Smooth muscle cell (in vitro differentiated cells): ENCODE measurements around the gene CRY1. TPM values are rescaled to one million over a fixed set of nuclear protein-coding genes. Genes with fewer than 3 reads are reported as not detected.

Experiments used
- DNase-seq: peaks from one replicate; lab custom pipeline; 2025; ENCODE audit not compliant: unreplicated experiment; lab: John Stamatoyannopoulos, UW
- H2AFZ ChIP-seq: fragments of 200-600 bp; sonication (generic); 2 replicates; pipeline ENCODE4 v1.6.0; 2016; ENCODE audit warnings: antibody characterized with exemption, low read depth, mild to moderate bottlenecking
- H3F3A ChIP-seq: fragments of 200-600 bp; sonication (generic); 2 replicates; pipeline ENCODE4 v1.6.0; 2017; ENCODE audit warnings: antibody characterized with exemption, low read depth
- H3K27ac ChIP-seq: fragments of 200-600 bp; sonication (generic); 2 replicates; pipeline ENCODE4 v1.5.1; 2016; ENCODE audit warnings: low read depth, mild to moderate bottlenecking
- H3K27me3 ChIP-seq: fragments of 200-600 bp; sonication (generic); 2 replicates; pipeline ENCODE4 v1.6.1; 2016; ENCODE audit warnings: low read depth, mild to moderate bottlenecking
- H3K36me3 ChIP-seq: fragments of 200-600 bp; sonication (generic); 2 replicates; pipeline ENCODE4 v1.5.1; 2016; ENCODE audit warnings: low read depth
- H3K4me1 ChIP-seq: fragments of 200-600 bp; sonication (generic); 2 replicates; pipeline ENCODE4 v1.5.1; 2016; ENCODE audit warnings: low read depth
- H3K4me2 ChIP-seq: fragments of 200-600 bp; sonication (generic); 2 replicates; pipeline ENCODE4 v1.6.0; 2016; ENCODE audit warnings: mild to moderate bottlenecking
- H3K4me3 ChIP-seq: fragments of 200-600 bp; sonication (generic); 2 replicates; pipeline ENCODE4 v1.5.1; 2016; ENCODE audit warnings: mild to moderate bottlenecking
- H3K79me2 ChIP-seq: fragments of 200-600 bp; sonication (generic); 2 replicates; pipeline ENCODE4 v1.6.0; 2016; ENCODE audit warnings: low read depth, mild to moderate bottlenecking
- H3K9ac ChIP-seq: fragments of 200-600 bp; sonication (generic); 2 replicates; pipeline ENCODE4 v1.6.0; 2016; ENCODE audit warnings: low read depth
- H3K9me3 ChIP-seq: fragments of 200-600 bp; sonication (generic); replicated peaks from 2 replicates; pipeline ENCODE4 v1.5.1; 2016; ENCODE audit warnings: low read depth
- H4K20me1 ChIP-seq: fragments of 200-600 bp; sonication (generic); 2 replicates; pipeline ENCODE4 v1.6.0; 2016; ENCODE audit warnings: low read depth
- CTCF ChIP-seq: fragments of 200-600 bp; sonication (generic); IDR thresholded peaks from 2 replicates; pipeline ENCODE4 v1.5.1; 2017; ENCODE audit warnings: borderline replicate concordance, mild to moderate bottlenecking, antibody characterized with exemption; ENCODE audit not compliant: insufficient read depth, poor library complexity, severe bottlenecking
- WGBS: methylation state at CpG from one replicate; pipeline ENCODE4 v1.1.7; 2016; ENCODE audit warnings: low lambda C conversion rate; 5-methylcytosine and 5-hydroxymethylcytosine counted together
- polyA plus RNA-seq: library from polyadenylated mRNA; unstranded; fragments of >200 nt; fragmentation: Nextera tagmentation; extraction: Ambion mirVana; gene quantifications from 2 replicates; pipeline ENCODE4 v1.2.1, GENCODE V29; 2016
- total RNA-seq: library from RNA; depleted of rRNA; stranded (reverse); fragments of >200 nt; gene quantifications from 2 replicates; pipeline ENCODE4 v1.2.3, GENCODE V29; 2014

CRY1 gene
- total and polyA plus RNA-seq, 2 experiments from 2014 or later = 19.9 to 28.2 TPM

GRCh38 chr12:107066691-107067090 lies 26.7 kb downstream of the CRY1 start:
- Histone ChIP-seq H3K9ac (no peak overlapping the region), H3F3A (no peaks in the 10 kb centered on the region), H3K9me3 (no peaks in the 10 kb centered on the region), H3K27ac (no peak overlapping the region), H3K79me2 (peaks cover 28% of the 10 kb centered on the region), H3K4me3 (no peak overlapping the region), H3K4me1 (no peaks in the 10 kb centered on the region), H4K20me1 (peaks cover 7% of the 10 kb centered on the region), H2AFZ (no peak overlapping the region), H3K4me2 (no peak overlapping the region), H3K27me3 (no peaks in the 10 kb centered on the region), H3K36me3 (no peaks in the 10 kb centered on the region)
- no peak for TF ChIP-seq CTCF
- WGBS = 97% methylated on average over 4 of the region's 4 CpGs
- no peak for DNase-seq

- H3K9ac ChIP-seq = no peak overlapping the region
- no peak for DNase-seq
- H3K79me2 ChIP-seq = peaks cover 42% of the 10 kb centered on the region
- peaks cover 13% of the 10 kb centered on the region for H4K20me1 ChIP-seq
- TF ChIP-seq CTCF = no peak
- no peaks in the 10 kb centered on the region for H3K27me3 ChIP-seq
- no peak overlapping the region for H3K4me3 ChIP-seq
- no peaks in the 10 kb centered on the region for H3F3A ChIP-seq
- no peaks in the 10 kb centered on the region for H3K9me3 ChIP-seq
- H2AFZ ChIP-seq = no peak overlapping the region
- no peak overlapping the region for H3K4me2 ChIP-seq
- no peaks in the 10 kb centered on the region for H3K4me1 ChIP-seq
- H3K27ac ChIP-seq = no peak overlapping the region
- H3K36me3 ChIP-seq = no peaks in the 10 kb centered on the region
These were observed 28.7 kb downstream of the CRY1 start for GRCh38 chr12:107064687-107065086.

GRCh38 chr12:107064243-107064642 lies 29.1 kb downstream of the CRY1 start:
- no peaks in the 10 kb centered on the region for H3K36me3 ChIP-seq
- no peaks in the 10 kb centered on the region for H3K4me1 ChIP-seq
- no peak for TF ChIP-seq CTCF
- H3K27me3 ChIP-seq = no peaks in the 10 kb centered on the region
- no peak overlapping the region for H3K27ac ChIP-seq
- no peak overlapping the region for H2AFZ ChIP-seq
- no peak for DNase-seq
- peaks cover 46% of the 10 kb centered on the region for H3K79me2 ChIP-seq
- H3K9me3 ChIP-seq = no peaks in the 10 kb centered on the region
- H4K20me1 ChIP-seq = peaks cover 15% of the 10 kb centered on the region
- WGBS = 100% methylated on average over 1 of the region's 1 CpG
- no peaks in the 10 kb centered on the region for H3F3A ChIP-seq
- H3K4me2 ChIP-seq = no peak overlapping the region
- H3K9ac ChIP-seq = no peak overlapping the region
- H3K4me3 ChIP-seq = no peak overlapping the region

- H3K9me3 ChIP-seq = peaks cover 4% of the 10 kb centered on the region
- no peaks in the 10 kb centered on the region for H3K27me3 ChIP-seq
- H3F3A ChIP-seq = no peaks in the 10 kb centered on the region
- no peak overlapping the region for H3K9ac ChIP-seq
- 95% methylated on average over 2 of the region's 2 CpGs for WGBS
- H3K79me2 ChIP-seq = peaks cover 75% of the 10 kb centered on the region
- H3K4me1 ChIP-seq = no peaks in the 10 kb centered on the region
- peaks cover 40% of the 10 kb centered on the region for H4K20me1 ChIP-seq
- no peak overlapping the region for H3K4me2 ChIP-seq
- no peak overlapping the region for H3K27ac ChIP-seq
- H3K4me3 ChIP-seq = no peak overlapping the region
- TF ChIP-seq CTCF = no peak
- no peak overlapping the region for H2AFZ ChIP-seq
- H3K36me3 ChIP-seq = no peaks in the 10 kb centered on the region
- DNase-seq = no peak
These were observed 35.2 kb downstream of the CRY1 start for GRCh38 chr12:107058190-107058589.
